ENCODE data around the gene LURAP1L. TPM values are rescaled to one million over a fixed set of nuclear protein-coding genes. Genes with fewer than 3 reads are reported as not detected.

Gene LURAP1L
- total and polyA plus RNA-seq, 2 donors, result 1.4 to 6.8 TPM

GRCh38 chr9:12838546-12838945 is 63.7 kb downstream of the LURAP1L start:
- no peaks in the 10 kb centered on the region for H3K27me3 ChIP-seq (ENCODE audit: control insufficient read depth in 2 of 2, insufficient read depth in 1 of 2, low read length in 1 of 2)
- no peaks in the 10 kb centered on the region for H3K9me3 ChIP-seq (ENCODE audit: control insufficient read depth in 2 of 2, insufficient read depth in 1 of 2, low read length in 1 of 2)
- no peak overlapping the region for H3K4me3 ChIP-seq (ENCODE audit: low read length in 2 of 2)
- H3K4me1 ChIP-seq (ENCODE audit: control insufficient read depth in 2 of 2, insufficient read depth in 2 of 2, low read length in 2 of 2), result no peaks in the 10 kb centered on the region
- no peak overlapping the region for H3K27ac ChIP-seq (ENCODE audit: low read depth in 1 of 2, low read length in 1 of 2)
- H3K36me3 ChIP-seq (ENCODE audit: control insufficient read depth in 2 of 2, insufficient read depth in 2 of 2, low read length in 1 of 2), result no peaks in the 10 kb centered on the region
- DNase-seq (ENCODE audit: low read depth in 6 of 9, low spot score in 9 of 9), result no peak

DNA sequence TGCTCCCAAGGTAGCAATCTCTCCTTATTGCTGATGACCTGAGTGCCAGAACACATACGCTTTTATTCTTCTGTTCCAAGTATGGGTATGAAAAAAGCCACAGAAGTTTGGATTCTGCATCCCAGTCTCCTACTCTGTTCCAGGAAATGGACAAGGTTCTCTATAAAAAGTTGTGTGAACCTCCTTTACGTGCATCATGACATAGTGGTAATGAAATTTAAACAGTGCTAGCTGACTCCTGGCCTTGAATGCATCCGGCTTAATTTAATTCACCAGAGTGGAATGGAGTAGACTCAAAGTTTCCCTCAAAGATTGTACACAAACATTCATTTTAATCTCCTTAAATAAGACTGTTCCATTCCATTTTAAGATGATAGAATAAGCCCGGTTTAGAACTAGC is 68.9 kb downstream of the LURAP1L start:
- no peak for DNase-seq (ENCODE audit: low read depth in 6 of 9, low spot score in 9 of 9)
- no peak overlapping the region for H3K27ac ChIP-seq (ENCODE audit: low read depth in 1 of 2, low read length in 1 of 2)
- WGBS, result 95% methylated on average over 4 of the region's 4 CpGs
- H3K27me3 ChIP-seq (ENCODE audit: control insufficient read depth in 2 of 2, insufficient read depth in 1 of 2, low read length in 1 of 2), result no peaks in the 10 kb centered on the region
- no peaks in the 10 kb centered on the region for H3K36me3 ChIP-seq (ENCODE audit: control insufficient read depth in 2 of 2, insufficient read depth in 2 of 2, low read length in 1 of 2)
- H3K9me3 ChIP-seq (ENCODE audit: control insufficient read depth in 2 of 2, insufficient read depth in 1 of 2, low read length in 1 of 2), result no peaks in the 10 kb centered on the region
- H3K4me1 ChIP-seq (ENCODE audit: control insufficient read depth in 2 of 2, insufficient read depth in 2 of 2, low read length in 2 of 2), result no peaks in the 10 kb centered on the region
- H3K4me3 ChIP-seq (ENCODE audit: low read length in 2 of 2), result no peak overlapping the region

- no peaks in the 10 kb centered on the region for H3K36me3 ChIP-seq (ENCODE audit: control insufficient read depth in 2 of 2, insufficient read depth in 2 of 2, low read length in 1 of 2)
- H3K27ac ChIP-seq (ENCODE audit: low read depth in 1 of 2, low read length in 1 of 2), result no peak overlapping the region
- no peaks in the 10 kb centered on the region for H3K9me3 ChIP-seq (ENCODE audit: control insufficient read depth in 2 of 2, insufficient read depth in 1 of 2, low read length in 1 of 2)
- no peak for DNase-seq (ENCODE audit: low read depth in 6 of 9, low spot score in 9 of 9)
- WGBS, result 92% methylated on average over 5 of the region's 5 CpGs
- H3K4me1 ChIP-seq (ENCODE audit: control insufficient read depth in 2 of 2, insufficient read depth in 2 of 2, low read length in 2 of 2), result no peaks in the 10 kb centered on the region
- no peaks in the 10 kb centered on the region for H3K27me3 ChIP-seq (ENCODE audit: control insufficient read depth in 2 of 2, insufficient read depth in 1 of 2, low read length in 1 of 2)
- H3K4me3 ChIP-seq (ENCODE audit: low read length in 2 of 2), result no peak overlapping the region
Observed at GRCh38 chr9:12846035-12846434, 71.2 kb downstream of the LURAP1L start.

DNA sequence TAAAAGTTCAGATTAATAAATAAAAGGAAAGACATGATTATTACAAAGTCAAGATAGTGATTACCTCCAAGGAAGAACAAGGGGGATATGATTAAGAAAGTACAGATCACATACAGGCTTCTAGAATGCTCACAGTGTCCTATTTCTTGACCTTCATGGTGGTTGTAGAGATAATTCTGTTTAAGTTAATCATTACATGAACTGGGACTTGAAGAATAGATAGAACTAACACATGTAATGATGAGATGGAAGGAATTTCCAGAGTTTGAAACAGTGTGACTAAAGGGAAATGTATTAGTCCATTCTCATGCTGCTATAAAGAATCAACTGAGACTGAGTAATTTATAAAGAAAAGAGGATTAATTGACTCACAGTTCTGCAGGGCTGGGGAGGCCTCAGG is 72.7 kb downstream of the LURAP1L start:
- H3K4me1 ChIP-seq (ENCODE audit: control insufficient read depth in 2 of 2, insufficient read depth in 2 of 2, low read length in 2 of 2), result no peaks in the 10 kb centered on the region
- no peaks in the 10 kb centered on the region for H3K36me3 ChIP-seq (ENCODE audit: control insufficient read depth in 2 of 2, insufficient read depth in 2 of 2, low read length in 1 of 2)
- no peaks in the 10 kb centered on the region for H3K27me3 ChIP-seq (ENCODE audit: control insufficient read depth in 2 of 2, insufficient read depth in 1 of 2, low read length in 1 of 2)
- H3K4me3 ChIP-seq (ENCODE audit: low read length in 2 of 2), result no peak overlapping the region
- no peak overlapping the region for H3K27ac ChIP-seq (ENCODE audit: low read depth in 1 of 2, low read length in 1 of 2)
- no peak for DNase-seq (ENCODE audit: low read depth in 6 of 9, low spot score in 9 of 9)
- H3K9me3 ChIP-seq (ENCODE audit: control insufficient read depth in 2 of 2, insufficient read depth in 1 of 2, low read length in 1 of 2), result no peaks in the 10 kb centered on the region

GRCh38 chr9:12849486-12850003 is 74.7 kb downstream of the LURAP1L start:
- H3K4me3 ChIP-seq (ENCODE audit: low read length in 2 of 2), result no peak overlapping the region
- H3K9me3 ChIP-seq (ENCODE audit: control insufficient read depth in 2 of 2, insufficient read depth in 1 of 2, low read length in 1 of 2), result no peaks in the 10 kb centered on the region
- H3K27ac ChIP-seq (ENCODE audit: low read depth in 1 of 2, low read length in 1 of 2), result no peak overlapping the region
- no peak for DNase-seq (ENCODE audit: low read depth in 6 of 9, low spot score in 9 of 9)
- H3K27me3 ChIP-seq (ENCODE audit: control insufficient read depth in 2 of 2, insufficient read depth in 1 of 2, low read length in 1 of 2), result no peaks in the 10 kb centered on the region
- no peaks in the 10 kb centered on the region for H3K36me3 ChIP-seq (ENCODE audit: control insufficient read depth in 2 of 2, insufficient read depth in 2 of 2, low read length in 1 of 2)
- WGBS, result 97% methylated on average over 1 of the region's 1 CpG
- H3K4me1 ChIP-seq (ENCODE audit: control insufficient read depth in 2 of 2, insufficient read depth in 2 of 2, low read length in 2 of 2), result no peaks in the 10 kb centered on the region

DNA sequence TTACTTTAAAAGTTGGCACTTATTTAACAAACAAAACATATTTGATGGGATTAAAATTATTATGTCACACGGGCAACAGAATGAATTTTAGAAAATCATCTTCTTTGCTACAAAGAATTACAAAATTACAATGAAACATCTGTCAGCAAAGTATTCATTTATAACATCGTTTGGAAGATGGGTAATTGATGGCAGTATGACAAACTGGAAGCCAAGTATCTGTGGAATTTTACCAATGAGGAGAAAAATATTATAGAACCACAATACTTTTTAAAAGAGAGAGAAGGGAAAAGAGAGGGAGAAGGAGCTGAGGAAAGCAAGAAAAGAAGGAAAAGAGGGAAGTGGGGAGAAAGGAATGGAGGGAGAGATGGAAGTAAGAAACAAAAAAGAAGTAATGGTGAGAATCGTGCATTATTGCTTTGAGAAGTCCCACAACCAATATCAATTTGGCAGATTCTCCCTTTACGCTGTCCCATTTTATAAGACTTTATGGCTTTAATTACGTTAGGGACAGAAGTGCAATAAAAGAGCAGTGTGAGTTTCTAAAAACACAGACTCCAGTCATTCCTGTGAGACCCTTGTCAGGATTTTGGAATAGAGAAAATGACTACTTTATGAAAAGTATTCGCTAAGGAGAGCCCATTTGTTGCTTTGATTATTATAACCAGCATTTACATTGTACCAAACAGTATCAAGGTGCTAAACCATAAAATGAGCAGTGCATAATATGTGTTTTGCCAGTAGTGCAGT is 76.7 kb downstream of the LURAP1L start:
- Histone ChIP-seq H3K27ac (ENCODE audit: low read depth in 1 of 2, low read length in 1 of 2) (no peak overlapping the region), H3K36me3 (ENCODE audit: control insufficient read depth in 2 of 2, insufficient read depth in 2 of 2, low read length in 1 of 2) (no peaks in the 10 kb centered on the region), H3K27me3 (ENCODE audit: control insufficient read depth in 2 of 2, insufficient read depth in 1 of 2, low read length in 1 of 2) (no peaks in the 10 kb centered on the region), H3K4me1 (ENCODE audit: control insufficient read depth in 2 of 2, insufficient read depth in 2 of 2, low read length in 2 of 2) (no peaks in the 10 kb centered on the region), H3K4me3 (ENCODE audit: low read length in 2 of 2) (no peak overlapping the region), H3K9me3 (ENCODE audit: control insufficient read depth in 2 of 2, insufficient read depth in 1 of 2, low read length in 1 of 2) (no peaks in the 10 kb centered on the region)
- 86% methylated on average over 6 of the region's 6 CpGs for WGBS
- DNase-seq (ENCODE audit: low read depth in 6 of 9, low spot score in 9 of 9), result no peak

GRCh38 chr9:12853051-12853450 is 78.2 kb downstream of the LURAP1L start:
- DNase-seq (ENCODE audit: low read depth in 6 of 9, low spot score in 9 of 9), result no peak
- no peak overlapping the region for H3K27ac ChIP-seq (ENCODE audit: low read depth in 1 of 2, low read length in 1 of 2)
- H3K4me1 ChIP-seq (ENCODE audit: control insufficient read depth in 2 of 2, insufficient read depth in 2 of 2, low read length in 2 of 2), result no peaks in the 10 kb centered on the region
- no peaks in the 10 kb centered on the region for H3K27me3 ChIP-seq (ENCODE audit: control insufficient read depth in 2 of 2, insufficient read depth in 1 of 2, low read length in 1 of 2)
- no peaks in the 10 kb centered on the region for H3K36me3 ChIP-seq (ENCODE audit: control insufficient read depth in 2 of 2, insufficient read depth in 2 of 2, low read length in 1 of 2)
- no peak overlapping the region for H3K4me3 ChIP-seq (ENCODE audit: low read length in 2 of 2)
- H3K9me3 ChIP-seq (ENCODE audit: control insufficient read depth in 2 of 2, insufficient read depth in 1 of 2, low read length in 1 of 2), result no peaks in the 10 kb centered on the region
- 91% methylated on average over 4 of the region's 4 CpGs for WGBS

DNA sequence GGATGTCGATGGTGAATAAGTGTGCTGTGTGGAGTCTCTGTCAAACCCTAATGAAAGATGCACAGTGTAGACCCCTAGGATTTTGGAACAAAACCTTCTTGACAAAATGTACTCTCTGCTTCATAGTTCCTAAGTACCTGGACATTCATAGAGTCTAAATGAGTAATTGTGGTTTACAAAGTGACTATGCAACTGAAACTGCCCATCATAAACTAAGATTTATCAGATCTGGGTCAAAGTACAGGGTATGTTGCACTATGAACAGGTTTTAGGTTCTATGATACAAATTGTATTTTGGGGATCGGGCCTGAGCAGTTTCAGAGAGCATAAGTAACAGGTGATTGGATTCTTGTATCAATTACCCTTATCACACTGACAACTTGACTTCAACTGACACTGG is 79.4 kb downstream of the LURAP1L start:
- no peak for DNase-seq (ENCODE audit: low read depth in 6 of 9, low spot score in 9 of 9)
- Histone ChIP-seq H3K36me3 (ENCODE audit: control insufficient read depth in 2 of 2, insufficient read depth in 2 of 2, low read length in 1 of 2) (no peaks in the 10 kb centered on the region), H3K4me3 (ENCODE audit: low read length in 2 of 2) (no peak overlapping the region), H3K27me3 (ENCODE audit: control insufficient read depth in 2 of 2, insufficient read depth in 1 of 2, low read length in 1 of 2) (no peaks in the 10 kb centered on the region), H3K4me1 (ENCODE audit: control insufficient read depth in 2 of 2, insufficient read depth in 2 of 2, low read length in 2 of 2) (no peaks in the 10 kb centered on the region), H3K27ac (ENCODE audit: low read depth in 1 of 2, low read length in 1 of 2) (no peak overlapping the region), H3K9me3 (ENCODE audit: control insufficient read depth in 2 of 2, insufficient read depth in 1 of 2, low read length in 1 of 2) (no peaks in the 10 kb centered on the region)
- WGBS, result 92% methylated on average over 2 of the region's 2 CpGs

DNA sequence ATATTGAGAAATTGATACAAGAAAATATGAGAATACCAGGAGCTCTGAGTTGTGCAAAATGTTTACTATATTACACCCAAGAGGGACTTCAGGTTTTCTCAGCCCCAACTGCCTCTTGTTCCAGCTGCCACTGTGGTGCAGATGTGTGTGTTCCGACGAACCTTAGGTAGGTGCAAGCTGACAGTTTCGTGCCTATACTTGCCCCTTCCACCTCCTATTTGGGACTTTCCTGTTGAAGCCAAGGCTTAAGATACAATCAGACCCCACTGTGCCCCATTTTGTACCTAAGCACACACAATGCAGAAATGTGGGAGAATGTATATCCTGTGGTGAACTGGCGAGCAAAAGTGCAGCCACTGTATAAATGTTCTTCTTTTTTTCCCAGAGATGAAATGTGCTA is 80.2 kb downstream of the LURAP1L start:
- H3K36me3 ChIP-seq (ENCODE audit: control insufficient read depth in 2 of 2, insufficient read depth in 2 of 2, low read length in 1 of 2), result no peaks in the 10 kb centered on the region
- no peaks in the 10 kb centered on the region for H3K4me1 ChIP-seq (ENCODE audit: control insufficient read depth in 2 of 2, insufficient read depth in 2 of 2, low read length in 2 of 2)
- H3K27me3 ChIP-seq (ENCODE audit: control insufficient read depth in 2 of 2, insufficient read depth in 1 of 2, low read length in 1 of 2), result no peaks in the 10 kb centered on the region
- DNase-seq (ENCODE audit: low read depth in 6 of 9, low spot score in 9 of 9), result no peak
- no peaks in the 10 kb centered on the region for H3K9me3 ChIP-seq (ENCODE audit: control insufficient read depth in 2 of 2, insufficient read depth in 1 of 2, low read length in 1 of 2)
- H3K4me3 ChIP-seq (ENCODE audit: low read length in 2 of 2), result no peak overlapping the region
- 81% methylated on average over 4 of the region's 4 CpGs for WGBS
- H3K27ac ChIP-seq (ENCODE audit: low read depth in 1 of 2, low read length in 1 of 2), result no peak overlapping the region

Data from thymus (tissue), 11 donors.